NCI-H345 treated with DMSO at 0.1 percent for 48 hours (cell line): ENCODE measurements around the gene NXPE3.
"Not testable (repeated sequence)": the region's sequence is repeated elsewhere in the genome, so short reads cannot be mapped to it uniquely, and the experiment has no call there.

Experiments used
- DNase-seq: peaks from one replicate; lab custom pipeline; 2025; ENCODE audit not compliant: unreplicated experiment; lab: John Stamatoyannopoulos, UW

The NXPE3 gene

DNA sequence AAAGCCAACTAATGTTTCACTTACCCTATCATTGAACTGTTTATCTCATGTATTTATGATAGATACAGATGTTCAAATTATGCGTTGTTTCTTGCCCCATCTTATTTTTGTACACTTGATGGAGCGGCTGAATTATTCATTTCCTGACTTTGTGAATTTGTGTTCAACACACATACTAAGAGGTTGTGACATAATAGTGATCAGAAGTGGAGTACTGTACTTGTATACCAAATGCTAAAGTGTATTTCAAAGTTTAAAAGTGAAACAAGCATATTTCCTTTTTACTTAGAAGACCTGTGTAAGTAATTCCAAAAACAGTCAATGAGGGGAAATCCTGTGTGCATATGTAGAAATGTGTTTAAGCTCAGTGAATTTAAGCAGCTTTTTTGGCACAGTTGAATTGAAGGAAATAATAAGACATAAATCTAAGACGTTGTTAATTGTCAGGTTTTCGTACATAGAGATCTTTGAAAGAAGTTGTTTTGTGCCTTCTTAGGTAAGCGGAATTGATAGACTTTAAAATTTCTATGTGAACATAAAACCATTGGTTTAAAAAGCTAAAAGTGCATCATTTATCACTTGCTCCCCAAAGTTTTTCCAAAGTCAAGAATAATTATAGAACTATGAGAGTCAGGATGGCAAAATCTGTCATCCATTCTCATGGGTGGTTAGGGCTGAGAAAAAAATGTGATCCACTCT is 72.2 kb downstream of the NXPE3 start:
- DNase-seq = no peak

DNA sequence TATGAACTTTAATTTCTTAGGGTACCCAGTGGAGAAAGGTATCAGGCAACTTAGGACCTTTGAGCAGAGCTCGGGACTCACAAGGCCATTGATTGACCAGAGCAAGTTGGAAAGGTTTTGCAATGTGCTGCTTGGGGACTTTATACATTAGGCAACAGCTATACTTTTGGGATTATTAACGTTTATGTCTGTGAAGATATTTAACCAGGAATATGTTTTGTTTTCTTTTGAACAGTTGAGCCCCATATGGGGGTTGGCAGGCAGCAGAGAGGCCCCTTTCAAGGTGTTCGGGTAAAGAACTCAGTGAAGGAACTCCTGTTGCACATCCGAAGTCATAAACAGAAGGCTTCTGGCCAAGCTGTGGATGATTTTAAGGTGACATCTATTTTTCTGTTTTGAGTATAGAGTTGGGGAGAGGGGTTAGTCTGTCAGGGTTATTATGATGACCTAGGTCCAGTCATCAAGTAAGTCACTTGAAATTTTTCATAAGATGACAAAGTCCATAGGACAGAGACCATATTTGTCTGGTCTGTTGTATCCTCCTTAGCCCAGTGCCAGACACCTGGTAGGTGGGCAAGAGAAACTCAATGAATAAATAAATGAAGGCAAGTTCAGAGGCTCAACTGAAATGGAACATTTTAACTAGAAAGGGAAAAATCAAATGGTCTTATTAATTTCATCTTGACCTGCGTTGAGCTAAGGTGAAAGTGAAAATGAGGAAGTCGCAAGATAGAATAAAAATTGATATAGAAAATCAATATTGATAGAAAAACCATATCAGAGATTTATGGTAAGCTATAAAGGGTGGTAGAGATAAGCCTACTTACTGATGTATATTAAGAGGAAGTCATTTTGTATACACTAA is 73.1 kb downstream of the NXPE3 start:
- DNase-seq = no peak

- no peak for DNase-seq
These were observed 74.2 kb downstream of the NXPE3 start for GRCh38 chr3:101852983-101853840.

GRCh38 chr3:101853982-101854381 is 75.0 kb downstream of the NXPE3 start:
- DNase-seq = no peak

DNA sequence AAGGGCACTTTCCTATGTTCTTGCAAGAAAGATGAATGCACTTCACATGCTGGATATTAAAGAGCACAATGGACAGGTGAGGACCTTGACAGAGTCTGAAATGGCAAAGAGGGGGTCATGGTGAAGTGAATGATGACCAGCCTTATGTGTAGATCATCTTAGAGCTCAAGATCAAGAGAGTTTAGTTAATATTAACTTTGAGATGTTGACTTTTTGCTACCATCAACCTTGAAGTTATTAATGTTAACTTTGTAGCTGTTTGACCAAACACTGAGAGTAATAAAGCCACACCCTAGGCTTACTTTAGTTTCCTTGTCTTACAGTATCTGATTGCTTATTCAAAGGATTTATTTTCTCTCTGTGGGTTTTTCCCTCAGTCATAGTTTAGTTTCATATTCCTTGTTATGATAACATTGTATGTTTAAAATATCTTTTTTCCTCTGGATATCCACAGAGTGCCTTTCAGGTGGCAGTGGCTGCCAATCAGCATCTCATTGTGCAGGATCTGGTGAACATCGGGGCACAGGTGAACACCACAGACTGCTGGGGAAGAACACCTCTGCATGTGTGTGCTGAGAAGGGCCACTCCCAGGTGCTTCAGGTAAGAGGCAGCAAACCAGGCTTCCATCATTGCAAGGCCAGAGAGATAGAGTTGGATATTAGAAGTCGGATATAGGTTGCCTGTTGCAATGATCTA is 75.7 kb downstream of the NXPE3 start:
- DNase-seq = no peak

GRCh38 chr3:101857301-101857741 is 78.3 kb downstream of the NXPE3 start:
- DNase-seq = no peak

DNA sequence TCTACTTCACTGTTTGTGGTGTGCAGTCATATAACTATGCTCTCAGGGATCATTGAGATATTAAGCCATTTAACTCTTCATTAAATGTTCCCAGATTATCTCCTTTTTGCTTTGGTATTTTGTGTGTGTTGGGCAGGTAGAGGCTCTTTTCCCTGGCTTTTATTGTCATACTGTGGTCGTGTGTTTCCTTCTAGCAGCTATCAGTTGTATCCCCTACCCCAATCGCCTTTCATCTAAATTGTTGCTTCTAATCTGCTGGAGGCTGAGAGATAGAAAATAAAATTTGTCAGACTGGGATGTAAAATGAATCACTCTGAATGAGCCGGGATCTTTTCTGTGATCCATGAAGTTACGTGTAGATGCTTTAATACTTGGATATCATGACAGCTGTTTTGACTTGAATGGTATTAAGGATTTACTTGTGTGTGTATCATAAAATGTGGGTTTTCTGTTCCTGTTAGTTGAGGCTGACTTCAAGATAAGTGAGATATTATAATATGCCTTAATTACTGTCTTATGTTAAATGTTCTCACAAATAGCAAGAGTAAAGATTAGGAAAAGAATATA is 79.5 kb downstream of the NXPE3 start:
- DNase-seq = no peak

DNA sequence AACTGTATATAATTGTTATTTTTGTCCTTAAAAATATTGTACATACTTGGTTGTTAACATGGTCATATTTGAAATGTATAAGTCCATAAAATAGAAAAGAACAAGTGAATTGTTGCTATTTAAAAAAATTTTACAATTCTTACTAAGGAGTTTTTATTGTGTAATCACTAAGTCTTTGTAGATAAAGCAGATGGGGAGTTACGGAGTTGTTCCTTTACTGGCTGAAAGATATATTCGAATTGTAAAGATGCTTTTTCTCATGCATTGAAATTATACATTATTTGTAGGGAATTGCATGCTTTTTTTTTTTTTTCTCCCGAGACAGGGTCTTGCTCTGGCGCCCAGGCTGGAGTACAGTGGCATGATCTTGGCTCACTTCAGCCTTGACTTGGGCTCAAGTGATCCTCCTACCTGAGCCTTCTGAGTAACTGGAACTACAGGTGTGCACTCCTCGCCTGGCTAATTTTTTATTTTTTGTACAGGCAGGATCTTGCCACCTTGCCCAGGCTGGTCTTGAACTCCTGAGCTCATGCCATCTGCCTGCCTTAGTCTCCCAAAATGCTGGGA is 81.0 kb downstream of the NXPE3 start:
- no peak for DNase-seq

GRCh38 chr3:101861212-101861788 is 82.3 kb downstream of the NXPE3 start:
- no peak for DNase-seq

- no peak for DNase-seq
These were observed 82.9 kb downstream of the NXPE3 start for GRCh38 chr3:101861789-101862415.

- DNase-seq = no peak
These were observed 83.6 kb downstream of the NXPE3 start for GRCh38 chr3:101862416-101863165.

DNA sequence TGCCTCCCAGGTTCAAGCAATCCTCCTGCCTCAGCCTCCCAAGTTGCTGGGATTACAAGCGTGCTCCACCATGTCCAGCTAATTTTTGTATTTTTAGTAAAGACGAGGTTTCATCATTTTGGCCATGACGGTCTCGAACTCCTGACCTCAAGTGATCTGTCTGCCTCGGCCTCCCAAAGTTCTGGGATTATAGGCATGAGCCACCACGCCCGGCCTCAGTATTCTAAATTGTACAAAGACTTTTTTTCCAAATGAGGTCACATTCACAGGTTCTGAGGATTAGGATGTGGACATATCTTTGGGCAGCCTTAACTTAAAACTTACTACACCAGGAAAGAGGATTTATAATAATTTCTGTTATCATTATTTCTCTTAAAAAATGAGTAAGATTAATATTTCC is 85.9 kb downstream of the NXPE3 start:
- DNase-seq = not testable (repeated sequence)

DNA sequence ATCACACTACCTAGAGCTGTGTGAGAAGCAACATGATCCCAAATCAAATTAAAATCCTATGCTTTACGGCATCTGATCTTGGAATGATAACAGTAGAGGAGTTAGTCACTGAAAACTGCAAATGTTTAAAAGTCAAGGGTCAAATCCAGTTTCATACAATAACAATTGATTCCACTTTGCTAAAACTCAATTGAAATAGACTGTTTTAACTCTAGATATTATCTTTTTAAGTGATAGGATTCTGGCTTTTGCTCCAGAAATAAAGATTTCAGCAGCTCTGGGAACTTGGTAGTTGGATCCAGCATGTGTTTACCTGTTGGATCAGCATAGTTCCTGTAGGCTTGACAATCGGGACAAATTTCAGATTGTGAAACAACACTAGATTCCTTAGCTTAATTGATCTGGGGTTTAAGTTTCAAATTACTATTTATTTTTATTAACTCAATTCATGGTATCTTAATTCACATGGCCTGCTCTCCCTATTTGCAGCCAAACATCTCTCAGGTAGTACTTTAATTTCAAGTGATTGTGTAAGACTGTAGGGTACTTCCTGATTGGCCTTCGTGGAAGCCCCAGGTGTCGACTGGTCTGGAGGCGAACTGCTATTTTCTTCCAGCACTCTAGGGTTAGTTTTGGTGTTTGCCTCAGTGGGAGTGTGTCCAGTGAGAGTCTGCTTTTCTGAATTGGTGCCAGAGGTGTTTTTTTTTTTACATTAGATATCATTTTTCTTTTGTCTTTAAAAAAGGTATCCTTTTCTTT is 86.9 kb downstream of the NXPE3 start:
- no peak for DNase-seq

GRCh38 chr3:101867511-101867910 is 88.5 kb downstream of the NXPE3 start:
- no peak for DNase-seq

DNA sequence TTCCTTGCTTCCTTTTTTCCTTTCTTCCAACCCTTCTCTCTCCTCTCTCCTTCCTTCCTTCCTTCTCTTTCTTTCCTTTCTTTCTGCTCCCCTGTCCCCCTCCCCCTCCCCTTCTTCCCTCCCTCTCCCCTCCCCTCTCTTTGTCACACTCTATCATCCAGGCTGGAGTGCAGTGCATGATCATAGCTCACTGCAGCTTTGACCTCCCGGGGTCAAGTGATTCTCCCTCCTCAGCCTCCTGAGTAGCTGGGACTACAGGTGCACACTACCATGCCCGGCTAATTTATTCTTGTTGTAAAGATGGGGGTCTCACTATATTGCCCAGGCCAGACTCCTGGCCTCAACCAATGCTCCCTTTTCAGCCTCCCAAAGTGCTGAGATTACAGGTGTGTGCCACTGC is 89.0 kb downstream of the NXPE3 start:
- no peak for DNase-seq

DNA sequence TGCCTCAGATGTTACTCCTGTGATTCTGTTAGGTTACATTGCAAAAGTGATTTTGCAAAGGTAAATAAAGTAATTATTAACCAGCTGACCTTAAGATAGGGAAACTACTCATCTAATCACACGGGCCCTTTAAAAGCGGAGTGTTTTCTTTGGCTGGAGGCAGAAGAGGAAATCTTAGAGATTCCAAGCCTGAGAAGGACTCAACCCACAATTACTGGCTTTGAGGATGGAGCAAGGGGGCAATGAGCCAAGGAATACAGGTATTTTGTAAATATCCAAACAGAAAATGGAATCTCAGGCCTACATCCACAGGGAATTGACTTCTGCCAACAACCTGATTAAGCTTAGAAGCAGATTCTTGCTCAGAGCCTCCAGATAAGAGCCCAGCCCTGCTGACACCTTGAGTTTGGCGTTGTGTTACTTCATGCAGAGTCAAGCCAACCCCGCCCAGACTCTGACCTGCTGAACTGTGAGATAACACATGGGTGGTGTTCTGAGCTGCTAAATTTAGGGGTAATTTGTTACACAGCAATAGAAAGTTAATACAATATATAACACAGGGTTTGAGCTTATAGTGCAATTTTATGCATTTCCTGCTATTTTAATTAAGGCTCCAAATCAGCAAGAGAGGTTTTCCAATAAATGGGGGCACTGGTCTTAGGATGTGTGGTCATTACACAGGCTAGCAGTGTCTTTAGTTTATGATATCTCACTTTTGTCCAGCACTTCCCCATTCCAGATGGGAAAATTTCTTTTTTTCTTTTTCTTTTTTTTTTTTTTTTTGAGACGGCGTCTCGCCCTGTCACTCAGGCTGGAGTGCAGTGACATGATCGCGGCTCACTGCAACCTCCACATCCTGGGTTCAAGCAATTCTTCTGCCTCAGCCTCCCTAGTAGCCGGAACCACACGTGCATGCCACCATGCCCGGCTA is 89.8 kb downstream of the NXPE3 start:
- DNase-seq = no peak

DNA sequence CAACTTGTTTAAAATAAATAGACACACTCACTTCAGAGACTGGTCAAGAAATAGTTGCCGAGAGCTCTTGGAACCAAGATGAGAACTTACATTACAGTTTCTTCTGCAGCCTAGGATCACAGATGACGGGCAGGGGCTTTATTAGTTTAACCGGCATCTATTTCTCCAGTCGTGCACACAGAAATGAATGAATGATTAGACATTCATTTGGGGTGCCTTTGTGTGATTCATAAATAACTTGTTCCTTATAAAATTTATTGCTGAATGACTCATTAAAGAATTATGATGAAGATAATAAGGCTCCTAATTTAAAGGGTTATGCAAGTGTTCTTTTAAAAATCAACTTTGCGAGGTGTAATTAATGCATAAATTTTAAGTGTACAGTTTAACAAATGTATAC is 91.1 kb downstream of the NXPE3 start:
- DNase-seq = no peak
